ENCODE results near the gene CYP3A7.
"Not testable (repeated sequence)": the region's sequence is repeated elsewhere in the genome, so short reads cannot be mapped to it uniquely, and the experiment has no call there.

The CYP3A7 gene

DNA sequence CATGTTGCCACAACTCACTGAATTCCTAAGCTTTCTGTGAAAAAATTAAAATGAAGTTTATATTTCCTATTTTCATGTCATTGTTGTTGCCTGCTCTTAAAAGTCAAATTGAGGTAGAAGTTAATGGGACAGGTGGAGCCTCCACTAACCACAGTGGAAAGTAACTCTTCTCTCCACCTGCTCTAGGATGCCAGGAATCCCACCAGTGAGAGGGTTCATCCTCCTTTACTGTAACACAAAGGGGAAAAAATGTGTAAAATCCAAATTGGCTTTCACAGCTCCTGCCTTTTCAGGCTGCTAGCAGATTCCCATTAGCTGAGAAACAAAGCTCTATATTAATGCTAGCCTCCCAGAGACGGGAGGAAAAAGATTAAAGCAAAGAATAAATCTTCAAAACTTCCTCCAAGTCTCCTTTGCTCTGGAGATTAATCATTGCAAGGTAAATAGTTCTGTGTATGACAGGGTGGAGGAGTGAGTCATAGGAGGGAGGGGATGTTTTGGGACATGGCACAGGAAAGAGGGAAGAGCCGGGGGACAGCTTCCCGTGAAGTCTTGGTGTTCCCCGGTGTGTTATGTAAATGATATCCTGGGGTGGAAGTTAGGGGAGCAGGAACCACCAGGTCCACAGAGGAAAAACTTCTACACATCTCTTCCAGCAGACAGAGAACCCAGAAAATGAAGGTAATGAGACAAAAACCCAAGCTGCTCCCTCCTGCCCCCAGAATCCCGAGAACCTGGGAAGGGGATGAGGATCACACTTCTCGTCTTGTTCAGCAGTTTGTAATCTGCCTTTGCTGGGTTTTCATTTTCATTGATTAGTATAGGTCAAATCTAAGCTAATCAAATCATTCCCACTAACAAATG lies 35.9 kb downstream of the CYP3A7 start:
- DNase-seq = not testable (repeated sequence)

DNA sequence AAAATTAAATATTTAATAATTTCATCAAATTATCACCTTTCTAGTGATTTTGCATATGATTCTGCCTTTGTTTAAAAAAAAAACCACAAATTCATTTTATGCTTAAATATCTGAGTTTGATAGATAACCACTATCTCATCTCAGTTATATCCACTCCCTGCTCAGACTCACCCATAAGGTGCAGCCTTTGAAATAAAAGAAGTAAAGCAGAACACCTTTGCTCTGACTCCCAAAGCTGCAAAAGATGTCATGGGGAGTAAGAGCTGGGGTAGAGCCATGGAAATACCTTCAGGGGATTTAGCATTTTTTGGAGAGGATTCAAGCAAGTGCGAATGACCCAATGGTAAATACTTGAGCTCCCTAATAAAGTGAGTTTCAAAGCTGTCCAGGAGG lies 40.1 kb downstream of the CYP3A7 start:
- no peak for DNase-seq

DNA sequence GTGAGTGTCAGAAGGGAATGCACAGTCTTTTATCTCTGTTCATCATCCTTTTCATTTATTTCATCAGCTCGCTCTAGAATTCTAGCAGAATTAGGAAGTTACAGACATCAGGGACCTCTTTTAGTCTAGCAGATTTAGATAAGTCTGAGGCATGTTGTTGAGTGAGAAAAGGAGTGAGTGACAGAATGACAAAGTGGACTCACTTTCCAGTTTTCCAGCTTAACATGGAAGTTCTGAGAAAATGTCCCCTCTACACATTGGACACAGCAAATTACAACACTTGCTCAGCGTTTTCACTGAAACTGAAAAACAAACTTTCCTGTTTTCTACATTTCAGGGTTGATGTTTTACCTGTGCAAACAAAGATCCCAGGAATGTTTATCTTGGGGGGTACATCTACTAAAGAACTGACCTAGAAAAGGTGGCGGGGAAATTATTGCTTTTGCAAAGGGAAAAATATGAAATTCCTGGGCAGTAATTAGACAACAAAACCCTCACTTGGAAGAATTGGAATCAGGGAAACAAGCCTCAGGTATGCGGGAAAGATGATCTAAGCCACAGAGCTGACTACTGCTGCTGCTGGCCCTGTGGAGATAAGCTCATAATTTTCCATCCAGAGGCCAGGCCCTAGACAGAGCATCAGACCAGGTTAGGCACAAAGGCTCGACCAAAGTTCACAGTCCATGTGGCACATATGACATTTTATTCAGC lies 40.6 kb downstream of the CYP3A7 start:
- DNase-seq = no peak

DNA sequence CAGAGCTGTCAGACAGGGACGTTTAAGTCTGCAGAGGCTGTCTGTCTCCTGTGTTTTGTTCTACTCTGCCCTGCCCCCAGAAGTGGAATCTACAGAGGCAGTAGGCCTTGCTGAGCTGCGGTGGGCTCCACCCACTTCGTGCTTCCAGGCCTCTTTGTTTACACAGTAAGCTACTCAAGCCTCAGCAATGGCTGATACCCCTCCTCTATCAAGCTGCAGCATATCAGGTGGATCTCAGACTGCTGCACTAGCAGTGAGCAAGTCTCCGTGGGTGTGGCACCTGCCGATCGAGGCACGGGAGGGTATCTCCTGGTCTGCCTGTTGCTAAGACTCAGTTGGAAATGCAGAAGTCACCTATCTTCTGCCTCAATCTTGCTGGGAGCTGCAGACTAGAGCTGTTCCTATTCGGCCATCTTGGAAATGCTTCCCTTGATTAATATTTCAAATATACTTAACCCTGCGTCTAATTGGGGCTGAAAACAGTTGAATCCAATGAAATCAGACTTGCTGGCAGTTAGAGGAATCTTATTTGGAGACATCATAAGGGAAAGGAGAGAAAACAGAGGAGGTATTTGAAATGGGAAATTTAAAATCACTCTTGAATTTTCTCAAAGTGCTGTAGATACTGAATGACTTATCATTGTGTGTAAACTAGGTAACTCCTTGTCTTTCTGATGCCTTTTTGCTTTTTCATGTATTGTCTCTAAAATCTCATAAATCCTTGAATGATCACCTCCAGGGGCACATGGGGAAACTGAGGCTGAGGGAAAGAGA lies 41.4 kb downstream of the CYP3A7 start:
- peak; percentile 1 to 3 for DNase-seq

DNA sequence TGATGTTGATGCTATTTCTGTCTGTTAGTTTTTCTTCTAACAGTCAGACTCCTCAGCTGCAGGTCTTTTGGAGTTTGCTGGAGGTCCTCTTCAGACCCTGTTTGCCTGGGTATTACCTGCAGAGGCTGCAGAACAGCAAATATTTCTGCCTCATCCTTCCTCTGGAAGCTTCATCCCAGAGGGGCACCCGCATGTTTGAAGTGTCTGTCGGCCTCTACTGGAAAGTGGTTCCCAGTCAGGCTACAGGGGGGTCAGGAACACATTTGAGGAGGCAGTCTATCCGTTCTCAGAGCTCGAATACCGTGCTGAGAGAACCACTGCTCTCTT lies 41.9 kb downstream of the CYP3A7 start:
- no peak for DNase-seq

DNA sequence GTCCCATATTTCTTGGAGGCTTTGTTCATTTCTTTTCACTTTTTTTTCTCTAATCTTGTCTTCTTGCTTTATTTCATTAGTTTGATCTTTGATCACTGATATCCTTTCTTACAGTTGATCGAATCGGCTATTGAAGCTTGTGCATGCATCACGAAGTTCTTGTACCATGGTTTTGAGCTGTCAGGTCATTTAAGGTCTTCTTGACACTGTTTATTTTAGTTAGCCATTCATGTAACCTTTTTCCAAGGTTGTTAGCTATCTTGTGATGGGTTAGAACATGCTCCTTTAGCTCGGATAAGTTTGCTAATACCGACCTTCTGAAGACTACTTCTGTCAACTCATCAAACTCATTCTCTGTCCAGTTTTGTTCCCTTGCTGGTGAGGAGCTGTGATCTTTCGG lies 42.4 kb downstream of the CYP3A7 start:
- DNase-seq = not testable (repeated sequence)

DNA sequence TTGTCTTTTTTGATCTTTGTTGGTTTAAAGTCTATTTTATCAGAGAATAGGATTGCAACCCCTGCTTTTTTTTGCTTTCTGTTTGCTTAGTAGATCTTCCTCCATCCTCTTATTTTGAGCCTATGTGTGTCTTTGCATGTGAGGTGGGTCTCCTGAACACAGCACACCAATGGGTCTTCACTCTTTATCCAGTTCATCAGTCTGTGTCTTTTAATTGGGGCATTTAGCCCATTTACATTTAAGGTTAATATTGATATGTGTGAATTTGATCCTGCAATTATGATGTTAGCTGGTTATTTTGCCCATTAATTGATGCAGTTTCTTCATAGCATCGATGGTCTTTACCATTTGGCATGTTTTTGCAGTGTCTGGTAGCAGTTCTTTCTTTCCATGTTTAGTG lies 43.3 kb downstream of the CYP3A7 start:
- DNase-seq = not testable (repeated sequence)

DNA sequence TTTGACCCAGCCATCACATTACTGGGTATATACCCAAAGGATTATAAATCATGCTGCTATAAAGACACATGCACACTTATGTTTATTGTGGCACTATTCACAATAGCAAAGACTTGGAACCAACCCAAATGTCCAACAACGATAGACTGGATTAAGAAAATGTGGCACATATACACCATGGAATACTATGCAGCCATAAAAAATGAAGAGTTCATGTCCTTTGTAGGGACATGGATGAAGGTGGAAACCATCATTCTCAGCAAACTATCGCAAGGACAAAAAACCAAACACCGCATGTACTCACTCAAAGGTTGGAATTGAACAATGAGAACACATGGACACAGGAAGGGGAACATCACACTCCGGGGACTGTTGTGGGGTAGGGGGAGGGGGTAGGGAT lies 44.1 kb downstream of the CYP3A7 start:
- DNase-seq = not testable (repeated sequence)

DNA sequence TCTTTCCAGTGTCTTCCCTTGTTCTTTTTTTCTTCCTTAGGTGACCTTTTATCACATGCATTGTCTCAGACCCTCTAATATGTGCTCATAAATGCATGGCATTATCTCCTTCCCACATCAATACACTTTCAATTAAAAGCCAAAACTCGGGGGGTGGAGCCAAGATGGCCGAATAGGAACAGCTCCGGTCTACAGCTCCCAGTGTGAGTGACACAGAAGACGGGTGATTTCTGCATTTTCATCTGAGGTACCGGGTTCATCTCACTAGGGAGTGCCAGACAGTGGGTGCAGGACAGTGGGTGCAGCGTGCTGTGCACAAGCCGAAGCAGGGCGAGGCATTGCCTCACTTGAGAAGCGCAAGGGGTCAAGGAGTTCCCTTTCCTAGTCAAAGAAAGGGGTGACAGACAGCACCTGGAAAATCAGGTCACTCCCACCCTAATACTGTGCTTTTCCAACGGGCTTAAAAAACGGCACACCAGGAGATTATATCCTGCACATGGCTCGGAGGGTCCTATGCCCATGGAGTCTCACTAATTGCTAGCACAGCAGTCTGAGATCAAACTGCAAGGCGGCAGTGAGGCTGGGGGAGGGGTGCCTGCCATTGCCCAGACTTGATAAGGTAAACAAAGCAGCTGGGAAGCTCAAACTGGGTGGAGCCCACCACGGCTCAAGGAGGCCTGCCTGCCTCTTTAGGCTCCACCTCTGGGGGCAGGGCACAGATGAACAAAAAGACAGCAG lies 49.0 kb downstream of the CYP3A7 start:
- not testable (repeated sequence) for DNase-seq

DNA sequence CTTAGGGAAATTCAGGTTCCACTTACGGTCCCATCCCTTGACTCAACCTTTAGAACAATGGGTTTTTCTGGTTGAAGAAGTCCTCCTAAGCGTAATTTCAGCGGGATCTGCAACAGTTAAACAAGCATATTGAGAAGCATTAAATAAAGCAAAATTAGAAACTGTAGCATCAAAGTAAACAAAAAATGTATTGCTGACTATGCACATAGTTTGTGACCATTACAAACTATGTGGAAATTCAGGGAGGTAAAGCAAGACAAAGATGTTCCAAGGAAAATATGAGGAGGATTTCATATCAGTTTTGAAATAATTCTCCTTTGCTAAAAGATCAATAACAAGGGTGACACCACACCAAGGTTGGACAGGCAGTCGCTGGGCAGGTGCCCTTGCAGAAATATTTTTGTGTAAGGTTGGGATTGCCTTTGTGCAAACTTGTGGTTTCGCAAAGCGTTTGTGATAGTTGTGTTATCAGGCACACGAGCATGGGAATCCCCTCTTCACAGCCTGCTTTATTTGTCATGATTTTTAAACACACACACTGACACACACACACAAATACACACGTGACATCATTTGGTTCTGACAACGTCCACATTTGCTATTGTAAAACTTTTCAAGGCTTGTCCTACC lies 49.8 kb downstream of the CYP3A7 start:
- no peak for DNase-seq

DNA sequence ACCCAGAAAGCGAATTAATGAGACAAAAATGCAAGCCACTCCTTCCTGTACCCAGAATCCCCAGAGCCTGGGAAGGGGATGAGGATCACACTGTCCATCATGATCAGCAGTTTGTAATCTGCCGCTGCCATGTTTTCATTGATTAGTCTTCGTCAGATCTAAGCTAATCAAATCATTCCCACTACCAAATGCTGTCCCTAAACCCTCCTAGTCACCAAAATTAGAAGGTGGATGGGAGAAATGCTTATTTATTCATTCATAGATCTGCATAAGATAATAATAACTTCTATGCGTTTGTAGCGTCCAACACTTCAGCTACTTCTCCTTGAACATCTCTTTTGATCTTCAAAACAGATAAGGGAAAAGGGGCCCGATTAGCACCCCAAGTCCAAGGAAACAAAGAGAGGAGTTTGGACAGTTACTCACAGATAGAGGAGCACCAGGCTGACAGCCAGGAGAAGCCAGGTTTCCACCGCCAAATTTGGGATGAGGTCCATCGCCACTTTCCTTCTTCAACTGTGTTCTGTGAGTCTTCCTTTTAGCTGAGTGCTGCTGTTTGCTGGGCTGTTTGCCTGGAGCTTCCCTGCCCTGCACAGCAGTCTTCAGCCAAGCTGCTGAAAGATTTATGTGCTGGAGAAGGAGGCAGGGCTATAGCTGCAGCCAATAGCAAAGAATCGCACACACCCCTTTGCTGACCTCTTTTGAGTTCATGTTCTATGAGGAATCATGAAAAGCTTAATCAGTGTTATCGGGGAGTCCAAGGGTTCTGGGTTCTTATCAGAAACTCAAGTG lies 55.4 kb downstream of the CYP3A7 start, which contains the start of gene CYP3A5:
TSS of gene CYP3A5 (minus strand) at position 597 of the 792 bp plus-strand sequence. CDS start at position 497, 100 bp downstream.
- no peak for DNase-seq

DNA sequence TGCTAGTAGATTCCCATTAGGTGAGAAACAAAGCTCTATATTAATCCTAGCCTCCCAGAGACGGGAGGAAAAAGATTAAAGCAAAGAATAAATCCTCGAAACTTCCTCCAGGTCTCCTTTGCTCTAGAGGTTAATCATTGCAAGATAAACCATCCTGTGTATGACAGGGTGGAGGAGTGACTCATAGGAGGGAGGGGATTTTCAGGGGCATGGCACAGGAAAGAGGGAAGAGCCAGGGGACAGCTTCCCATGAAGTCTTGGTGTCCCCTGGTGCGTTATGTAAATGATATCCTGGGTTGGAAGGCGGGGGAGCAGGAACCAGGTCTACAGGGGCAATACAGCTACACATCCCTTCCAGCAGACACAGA lies 56.0 kb downstream of the CYP3A7 start:
- no peak for DNase-seq

DNA sequence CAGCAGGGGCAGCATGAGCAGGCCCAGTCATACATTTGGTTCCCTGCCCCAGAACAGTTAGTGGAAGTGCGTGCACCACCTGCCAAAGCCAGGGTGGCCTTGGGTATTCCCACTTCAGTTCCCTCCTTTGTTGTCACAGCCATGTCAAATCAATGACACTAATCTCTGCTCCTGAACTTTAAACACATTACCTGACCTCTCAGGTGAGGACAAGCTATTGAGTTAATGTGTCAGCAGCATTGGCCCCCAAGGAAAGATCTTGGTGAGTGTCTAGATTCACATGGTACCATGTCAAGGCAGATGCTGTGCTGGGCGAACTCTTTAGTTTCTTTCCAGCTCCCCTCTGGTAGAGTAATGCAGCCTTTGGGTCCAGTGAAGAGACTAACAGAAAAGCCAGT lies 57.3 kb downstream of the CYP3A7 start:
- DNase-seq = no peak

DNA sequence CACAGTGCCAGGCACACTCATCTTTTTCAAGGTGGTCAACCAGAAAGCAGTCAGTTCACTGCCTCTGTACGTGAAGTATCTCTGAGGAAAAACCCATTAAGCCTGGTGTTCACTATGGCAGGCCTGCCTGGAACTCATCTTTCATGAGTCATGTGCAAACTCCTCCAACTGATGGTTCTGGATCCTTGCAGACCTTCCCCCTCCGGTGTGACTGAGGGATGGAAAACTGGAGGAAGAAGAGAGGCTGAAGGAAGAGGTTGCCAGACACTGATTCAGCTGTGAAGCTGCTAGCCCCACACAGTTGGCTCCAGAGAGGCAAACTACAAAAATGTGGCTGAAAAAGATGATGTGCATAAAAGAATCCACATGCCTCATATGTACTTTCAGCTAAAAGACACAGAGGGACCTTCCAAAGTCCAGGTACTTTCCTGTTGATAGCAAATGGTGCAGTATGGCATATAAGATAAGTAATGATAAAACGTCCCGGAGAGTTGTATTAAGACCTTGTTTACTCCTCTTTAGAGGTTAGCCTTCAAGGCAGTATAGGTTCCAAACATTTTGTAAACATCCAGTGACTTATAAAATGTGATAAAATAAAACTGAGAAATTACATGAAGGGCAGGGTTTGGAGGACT lies 57.9 kb downstream of the CYP3A7 start:
- DNase-seq = no peak

DNA sequence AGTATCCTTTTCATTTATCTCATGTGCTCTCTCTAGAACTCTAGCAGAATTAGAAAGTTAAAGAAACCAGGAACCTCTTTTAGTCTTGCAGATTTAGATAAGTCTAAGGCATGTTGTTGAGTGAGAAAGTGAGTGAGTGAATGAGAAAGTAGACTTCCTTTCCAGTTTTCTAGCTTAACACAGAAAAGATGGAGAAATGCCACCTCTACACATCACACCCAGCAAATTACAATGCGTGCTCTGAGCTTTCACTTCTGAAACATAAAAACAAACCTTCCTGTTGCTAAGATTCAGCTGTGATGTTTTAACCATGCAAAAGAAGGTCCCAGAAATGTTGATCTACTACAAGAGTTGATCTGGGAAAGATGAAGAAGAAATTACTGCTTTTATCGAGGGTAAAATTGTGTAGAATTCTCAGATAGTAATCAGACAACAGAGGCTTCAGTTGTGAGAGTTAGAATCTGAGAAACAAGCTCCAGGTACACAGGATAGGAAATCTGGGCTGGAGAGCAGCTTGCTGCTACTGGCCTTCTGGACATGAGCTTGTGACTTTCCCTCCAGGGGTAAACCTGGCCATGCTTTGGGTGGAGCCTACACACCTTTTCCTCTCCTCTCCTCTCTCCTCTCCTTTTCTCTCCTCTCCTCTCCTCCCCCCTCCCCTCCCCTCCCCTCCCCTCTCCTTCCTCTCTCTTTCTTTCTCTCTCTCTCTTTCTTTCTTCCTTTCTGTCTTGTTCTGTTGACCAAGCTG lies 59.8 kb downstream of the CYP3A7 start:
- DNase-seq = no peak

DNA sequence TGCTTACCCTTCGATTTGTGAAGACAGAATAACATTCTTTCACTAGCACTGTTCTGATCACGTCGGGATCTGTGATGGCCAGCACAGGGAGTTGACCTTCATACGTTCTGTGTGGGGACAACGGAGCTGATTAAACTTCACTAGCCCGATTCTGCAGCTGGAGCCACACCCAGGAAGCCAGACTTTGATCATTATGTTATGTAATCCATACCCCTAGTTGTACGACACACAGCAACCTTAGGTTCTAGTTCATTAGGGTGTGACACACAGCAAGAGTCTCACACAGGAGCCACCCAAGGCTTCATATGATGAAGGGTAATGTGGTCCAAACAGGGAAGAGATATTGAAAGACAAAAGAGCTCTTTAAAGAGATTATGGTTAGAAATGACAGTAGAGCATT lies 62.4 kb downstream of the CYP3A7 start:
- DNase-seq = no peak

DNA sequence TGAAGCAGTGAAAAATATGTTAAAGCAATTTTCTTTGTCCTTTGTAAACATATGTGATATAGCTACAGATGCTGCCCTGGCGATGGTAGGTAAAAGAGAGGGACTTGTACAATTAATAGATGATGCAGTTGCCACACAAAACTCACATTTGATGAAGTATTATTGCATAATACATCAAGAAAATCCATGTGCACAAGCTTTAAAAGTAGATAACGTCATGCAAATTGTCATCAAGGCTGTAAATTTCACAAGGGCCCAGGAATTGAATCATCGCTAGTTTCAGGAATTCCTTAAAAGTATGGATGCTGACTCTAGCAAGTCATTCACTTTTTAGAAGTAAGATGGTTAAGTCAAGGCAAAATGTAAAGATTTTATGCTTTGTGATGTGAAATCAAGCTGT lies 65.2 kb downstream of the CYP3A7 start:
- no peak for DNase-seq

DNA sequence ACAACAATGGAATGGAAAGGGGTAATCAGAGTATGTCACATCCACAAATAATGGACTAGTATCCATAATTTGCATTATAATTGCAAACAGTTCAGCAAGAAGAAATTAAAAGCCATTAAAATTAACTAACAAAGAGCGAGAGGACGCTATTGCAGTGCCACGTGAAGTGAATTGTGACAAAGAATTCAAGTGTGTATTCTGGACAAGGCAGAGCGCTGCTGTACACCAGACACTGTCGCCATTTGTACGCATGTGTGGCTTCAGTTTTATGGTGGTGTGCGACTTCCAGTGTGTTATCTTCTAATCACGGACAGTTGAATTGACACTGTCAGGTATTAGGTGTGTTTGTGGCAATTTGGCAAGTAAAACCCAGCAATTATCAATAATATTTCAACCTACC lies 66.5 kb downstream of the CYP3A7 start:
- DNase-seq = no peak

DNA sequence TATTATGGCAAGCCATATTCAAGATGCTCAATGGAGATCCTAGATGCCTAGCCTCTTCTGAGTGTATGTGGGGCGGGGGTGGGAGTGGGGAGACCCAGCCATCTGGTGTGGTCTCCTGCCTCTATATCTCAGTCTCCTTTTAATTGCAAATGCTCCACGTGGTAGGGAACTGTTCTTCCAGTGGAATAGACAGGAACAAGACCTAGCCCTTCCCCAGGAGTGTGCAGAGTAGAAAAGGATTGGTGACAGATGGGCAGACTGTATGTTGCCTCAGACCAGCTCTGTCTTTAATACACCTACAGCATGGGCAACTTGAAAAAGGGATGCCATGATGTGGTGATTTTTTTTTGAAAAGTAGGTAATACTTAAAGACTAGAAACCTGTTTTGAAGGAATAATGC lies 67.8 kb downstream of the CYP3A7 start:
- no peak for DNase-seq

DNA sequence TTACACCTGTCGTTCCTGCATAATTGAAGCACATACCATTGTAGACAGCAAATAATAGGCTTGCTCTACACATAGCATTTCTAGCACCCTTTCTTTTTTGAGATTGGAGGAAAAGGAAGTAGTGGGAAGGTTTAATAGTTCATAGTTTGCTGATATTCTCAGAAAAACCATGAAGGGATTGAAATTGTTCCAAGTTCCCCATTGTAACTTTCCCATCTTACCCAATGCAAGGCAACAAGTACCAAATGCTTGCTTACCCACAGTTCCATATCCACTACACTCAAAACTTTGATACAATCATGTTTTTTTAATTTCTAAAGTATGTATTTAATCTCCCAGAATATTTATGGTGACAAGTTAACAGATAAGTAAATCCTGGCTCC lies 69.0 kb downstream of the CYP3A7 start:
- DNase-seq = no peak

Data from stimulated activated CD4-positive, alpha-beta T cell treated with anti-CD3 and anti-CD28 coated beads, Interleukin-4, amount 100 ng/mL, for 4 hours (primary cell).